ENCODE results near the gene FRMD5.
"Not testable (repeated sequence)": the region's sequence is repeated elsewhere in the genome, so short reads cannot be mapped to it uniquely, and the experiment has no call there.

Gene FRMD5

DNA sequence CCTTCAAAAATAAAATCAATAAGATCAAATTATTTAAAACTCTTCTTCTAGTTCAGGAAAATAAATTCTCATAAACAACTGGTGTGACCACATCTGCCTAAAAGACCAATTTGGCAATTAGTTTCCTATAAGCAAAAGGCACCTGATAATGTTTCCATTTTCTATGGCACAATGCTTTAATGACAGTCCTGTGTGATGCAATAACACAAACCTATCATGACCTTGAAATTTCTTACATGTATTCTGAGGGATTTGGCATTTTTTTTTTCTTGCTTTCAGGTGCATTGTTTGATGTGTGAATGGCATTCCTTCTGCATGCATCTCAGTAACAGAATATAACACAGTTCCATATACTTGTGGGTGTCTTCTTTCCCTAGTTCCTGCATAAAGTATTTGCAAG is 32.5 kb upstream of the FRMD5 start:
- no peaks in the 10 kb centered on the region for H3K36me3 ChIP-seq (ENCODE audit: insufficient read depth)
- no peak overlapping the region for H3K4me2 ChIP-seq
- H4K20me1 ChIP-seq (ENCODE audit: insufficient read depth): no peaks in the 10 kb centered on the region
- H3K4me3 ChIP-seq (IDR thresholded peaks at IDR 0.05; ENCODE audit: insufficient read depth, low read depth, low read length): no peak overlapping the region
- H3K79me2 ChIP-seq (ENCODE audit: insufficient read depth, low read depth): no peaks in the 10 kb centered on the region
- H3K4me1 ChIP-seq (ENCODE audit: low read depth, poor library complexity, severe bottlenecking): no peaks in the 10 kb centered on the region
- TF ChIP-seq, protein P1, sequence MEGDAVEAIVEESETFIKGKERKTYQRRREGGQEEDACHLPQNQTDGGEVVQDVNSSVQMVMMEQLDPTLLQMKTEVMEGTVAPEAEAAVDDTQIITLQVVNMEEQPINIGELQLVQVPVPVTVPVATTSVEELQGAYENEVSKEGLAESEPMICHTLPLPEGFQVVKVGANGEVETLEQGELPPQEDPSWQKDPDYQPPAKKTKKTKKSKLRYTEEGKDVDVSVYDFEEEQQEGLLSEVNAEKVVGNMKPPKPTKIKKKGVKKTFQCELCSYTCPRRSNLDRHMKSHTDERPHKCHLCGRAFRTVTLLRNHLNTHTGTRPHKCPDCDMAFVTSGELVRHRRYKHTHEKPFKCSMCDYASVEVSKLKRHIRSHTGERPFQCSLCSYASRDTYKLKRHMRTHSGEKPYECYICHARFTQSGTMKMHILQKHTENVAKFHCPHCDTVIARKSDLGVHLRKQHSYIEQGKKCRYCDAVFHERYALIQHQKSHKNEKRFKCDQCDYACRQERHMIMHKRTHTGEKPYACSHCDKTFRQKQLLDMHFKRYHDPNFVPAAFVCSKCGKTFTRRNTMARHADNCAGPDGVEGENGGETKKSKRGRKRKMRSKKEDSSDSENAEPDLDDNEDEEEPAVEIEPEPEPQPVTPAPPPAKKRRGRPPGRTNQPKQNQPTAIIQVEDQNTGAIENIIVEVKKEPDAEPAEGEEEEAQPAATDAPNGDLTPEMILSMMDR (conservative IDR thresholded peaks at IDR 0.05; ENCODE audit: low read depth, low read length): no peak
- no peaks in the 10 kb centered on the region for H3K27me3 ChIP-seq (ENCODE audit: insufficient read depth, low read depth)
- H3K9ac ChIP-seq: no peak overlapping the region
- no peak overlapping the region for H3K27ac ChIP-seq
- no peak overlapping the region for H2AFZ ChIP-seq (ENCODE audit: low read depth)

DNA sequence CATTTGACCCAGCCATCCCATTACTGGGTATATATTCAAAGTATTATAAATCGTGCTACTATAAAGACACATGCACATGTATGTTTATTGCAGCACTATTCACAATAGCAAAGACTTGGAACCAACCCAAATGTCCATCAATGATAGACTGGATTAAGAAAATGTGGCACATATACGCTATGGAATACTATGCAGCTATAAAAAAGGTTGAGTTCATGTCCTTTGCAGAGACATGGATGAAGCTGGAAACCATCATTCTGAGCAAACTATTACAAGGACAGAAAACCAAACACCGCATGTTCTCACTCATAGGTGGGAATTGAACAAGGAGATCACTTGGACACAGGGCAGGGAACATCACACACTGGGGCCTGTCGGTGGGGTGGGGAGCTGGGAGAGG is 31.9 kb upstream of the FRMD5 start:
- not testable (repeated sequence) for H3K4me3 ChIP-seq (IDR thresholded peaks at IDR 0.05; ENCODE audit: insufficient read depth, low read depth, low read length); H3K27me3 ChIP-seq (ENCODE audit: insufficient read depth, low read depth); H3K4me1 ChIP-seq (ENCODE audit: low read depth, poor library complexity, severe bottlenecking); H3K27ac ChIP-seq; H2AFZ ChIP-seq (ENCODE audit: low read depth); H3K79me2 ChIP-seq (ENCODE audit: insufficient read depth, low read depth); H3K9ac ChIP-seq; H3K4me2 ChIP-seq; H4K20me1 ChIP-seq (ENCODE audit: insufficient read depth); H3K36me3 ChIP-seq (ENCODE audit: insufficient read depth)

DNA sequence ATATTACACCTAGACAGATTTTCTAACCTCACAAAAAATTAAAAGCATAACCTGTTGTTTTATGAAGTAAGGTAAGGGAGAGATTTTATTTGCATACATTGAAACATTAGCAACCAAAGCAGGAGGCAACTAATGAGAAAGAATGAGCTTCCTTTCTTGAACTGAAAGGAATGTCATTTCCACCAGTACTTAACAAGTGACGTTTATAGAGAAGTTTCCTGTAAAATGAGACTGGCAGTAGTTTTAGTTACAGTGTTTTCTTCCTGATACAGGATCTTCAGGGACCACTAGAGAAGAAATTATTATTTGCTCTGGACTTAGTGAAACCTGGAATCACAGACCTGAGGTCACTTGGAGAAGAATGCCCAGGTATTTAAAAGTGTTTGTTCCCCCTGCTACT is 27.4 kb upstream of the FRMD5 start:
- Histone ChIP-seq H3K27ac (no peak overlapping the region), H3K4me2 (no peak overlapping the region), H4K20me1 (ENCODE audit: insufficient read depth) (no peaks in the 10 kb centered on the region), H3K27me3 (ENCODE audit: insufficient read depth, low read depth) (no peaks in the 10 kb centered on the region), H3K79me2 (ENCODE audit: insufficient read depth, low read depth) (no peaks in the 10 kb centered on the region), H3K36me3 (ENCODE audit: insufficient read depth) (no peaks in the 10 kb centered on the region), H2AFZ (ENCODE audit: low read depth) (no peak overlapping the region), H3K9ac (no peak overlapping the region), H3K4me1 (ENCODE audit: low read depth, poor library complexity, severe bottlenecking) (no peaks in the 10 kb centered on the region), H3K4me3 (IDR thresholded peaks at IDR 0.05; ENCODE audit: insufficient read depth, low read depth, low read length) (no peak overlapping the region)
- TF ChIP-seq, protein P1 (conservative IDR thresholded peaks at IDR 0.05; ENCODE audit: low read depth, low read length): no peak

DNA sequence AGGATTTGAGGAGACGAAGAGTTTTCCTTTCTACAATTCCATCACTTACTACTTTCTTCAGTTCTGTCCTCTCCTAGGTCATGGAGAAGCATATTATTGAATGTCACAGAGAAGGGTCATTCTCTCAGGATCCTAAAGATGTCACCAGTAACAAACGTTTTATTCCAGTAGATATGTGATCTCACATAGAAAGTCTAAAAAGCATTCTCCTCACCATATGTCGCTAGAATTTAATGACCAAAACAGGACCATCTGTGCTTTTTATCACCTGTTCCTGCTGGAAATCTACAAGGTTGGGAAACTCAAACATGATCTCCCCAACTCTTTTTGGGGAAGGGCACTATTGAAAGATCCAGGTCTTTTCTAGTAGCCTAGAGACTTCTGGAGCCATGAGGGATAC is 24.0 kb upstream of the FRMD5 start:
- Histone ChIP-seq H3K4me1 (ENCODE audit: low read depth, poor library complexity, severe bottlenecking) (no peaks in the 10 kb centered on the region), H3K27me3 (ENCODE audit: insufficient read depth, low read depth) (no peaks in the 10 kb centered on the region), H3K79me2 (ENCODE audit: insufficient read depth, low read depth) (no peaks in the 10 kb centered on the region), H3K4me3 (IDR thresholded peaks at IDR 0.05; ENCODE audit: insufficient read depth, low read depth, low read length) (no peak overlapping the region), H3K36me3 (ENCODE audit: insufficient read depth) (no peaks in the 10 kb centered on the region), H3K9ac (no peak overlapping the region), H2AFZ (ENCODE audit: low read depth) (no peak overlapping the region), H3K27ac (no peak overlapping the region), H4K20me1 (ENCODE audit: insufficient read depth) (no peaks in the 10 kb centered on the region), H3K4me2 (no peak overlapping the region)
- TF ChIP-seq, protein P1 (conservative IDR thresholded peaks at IDR 0.05; ENCODE audit: low read depth, low read length): no peak

DNA sequence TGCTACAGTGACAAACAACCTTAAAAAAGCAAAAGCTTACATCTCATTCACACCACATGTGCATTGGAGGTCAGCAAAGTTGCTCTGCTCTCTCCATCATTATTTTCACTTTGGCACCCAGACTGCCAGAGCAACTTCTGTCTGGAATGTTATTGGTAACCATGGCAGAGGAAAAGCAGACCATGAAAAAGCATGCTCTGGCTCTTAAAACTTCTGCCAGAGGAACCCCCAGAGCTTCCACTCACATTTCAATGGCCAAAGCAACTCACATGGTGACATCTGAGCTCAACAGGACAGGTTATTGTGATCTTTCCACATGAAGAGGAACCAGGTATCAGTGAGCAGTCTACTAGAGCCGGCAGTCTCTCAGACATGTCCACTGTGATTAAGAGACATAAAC is 21.9 kb upstream of the FRMD5 start:
- Histone ChIP-seq H3K36me3 (ENCODE audit: insufficient read depth) (no peaks in the 10 kb centered on the region), H3K4me1 (ENCODE audit: low read depth, poor library complexity, severe bottlenecking) (no peaks in the 10 kb centered on the region), H3K4me3 (IDR thresholded peaks at IDR 0.05; ENCODE audit: insufficient read depth, low read depth, low read length) (no peak overlapping the region), H3K27ac (no peak overlapping the region), H4K20me1 (ENCODE audit: insufficient read depth) (no peaks in the 10 kb centered on the region), H3K27me3 (ENCODE audit: insufficient read depth, low read depth) (no peaks in the 10 kb centered on the region), H3K4me2 (no peak overlapping the region), H3K79me2 (ENCODE audit: insufficient read depth, low read depth) (no peaks in the 10 kb centered on the region), H3K9ac (no peak overlapping the region), H2AFZ (ENCODE audit: low read depth) (no peak overlapping the region)
- TF ChIP-seq, protein P1 (conservative IDR thresholded peaks at IDR 0.05; ENCODE audit: low read depth, low read length): no peak
